ENCODE measurements around the gene CACNA1C.
"Not testable (repeated sequence)": the region's sequence is repeated elsewhere in the genome, so short reads cannot be mapped to it uniquely, and the experiment has no call there.

The CACNA1C gene

DNA sequence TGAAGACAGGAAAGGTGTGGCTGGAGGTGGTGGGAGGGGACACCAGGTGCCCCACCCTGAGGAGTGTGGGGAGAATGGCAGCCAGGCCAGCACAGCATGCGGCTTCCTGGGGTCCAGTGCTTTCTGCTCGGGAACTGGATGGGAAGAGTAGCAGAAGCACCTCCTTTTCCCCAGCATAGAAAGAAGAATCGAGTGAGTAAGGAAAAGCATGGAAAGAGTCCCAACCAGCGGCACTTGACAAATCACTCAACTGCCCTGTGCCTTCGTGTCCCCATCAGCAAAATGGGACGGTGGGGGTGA, 631.2 kb downstream of the CACNA1C start:
- not testable (repeated sequence) for H3K4me3 ChIP-seq (ENCODE audit: low read length); H3K27me3 ChIP-seq (ENCODE audit: control insufficient read depth, insufficient read depth, low read length); H3K4me1 ChIP-seq (ENCODE audit: control insufficient read depth, insufficient read depth, low read length); H3K9ac ChIP-seq (ENCODE audit: low read length)
- peak overlapping the region; percentile 4 for H3K27ac ChIP-seq (ENCODE audit: low read depth, low read length)
- peaks cover 24% of the 10 kb centered on the region for H3K36me3 ChIP-seq (ENCODE audit: control insufficient read depth, insufficient read depth, low read length)

DNA sequence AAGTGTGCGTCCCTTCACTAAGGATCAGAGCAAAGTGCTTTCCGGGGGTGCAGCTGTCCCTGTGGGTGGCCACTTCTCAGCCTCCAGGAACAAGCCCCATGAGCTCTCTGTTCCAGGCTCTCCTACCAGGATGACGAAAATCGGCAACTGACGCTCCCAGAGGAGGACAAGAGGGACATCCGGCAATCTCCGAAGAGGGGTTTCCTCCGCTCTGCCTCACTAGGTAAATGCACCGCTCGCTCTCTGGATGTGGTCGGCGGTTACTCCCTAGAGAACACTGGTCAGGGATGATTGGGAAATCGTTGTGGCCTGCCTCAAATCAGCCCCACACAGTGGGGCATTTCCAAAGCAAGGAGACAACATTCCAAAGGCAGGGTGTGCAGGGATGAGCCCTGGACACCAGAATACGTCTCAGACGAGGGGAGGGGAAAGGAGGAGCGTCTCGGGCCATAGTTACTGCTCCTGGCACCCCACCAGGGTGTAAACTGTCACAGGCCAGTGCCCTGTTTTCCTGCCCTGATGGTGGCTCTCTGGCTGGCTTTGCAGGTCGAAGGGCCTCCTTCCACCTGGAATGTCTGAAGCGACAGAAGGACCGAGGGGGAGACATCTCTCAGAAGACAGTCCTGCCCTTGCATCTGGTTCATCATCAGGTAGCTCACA, 633.0 kb downstream of the CACNA1C start:
- not testable (repeated sequence) for H3K4me1 ChIP-seq (ENCODE audit: control insufficient read depth, insufficient read depth, low read length); H3K9ac ChIP-seq (ENCODE audit: low read length); H3K27me3 ChIP-seq (ENCODE audit: control insufficient read depth, insufficient read depth, low read length); H3K27ac ChIP-seq (ENCODE audit: low read depth, low read length); H3K4me3 ChIP-seq (ENCODE audit: low read length)
- H3K36me3 ChIP-seq (ENCODE audit: control insufficient read depth, insufficient read depth, low read length) = peaks cover 30% of the 10 kb centered on the region

DNA sequence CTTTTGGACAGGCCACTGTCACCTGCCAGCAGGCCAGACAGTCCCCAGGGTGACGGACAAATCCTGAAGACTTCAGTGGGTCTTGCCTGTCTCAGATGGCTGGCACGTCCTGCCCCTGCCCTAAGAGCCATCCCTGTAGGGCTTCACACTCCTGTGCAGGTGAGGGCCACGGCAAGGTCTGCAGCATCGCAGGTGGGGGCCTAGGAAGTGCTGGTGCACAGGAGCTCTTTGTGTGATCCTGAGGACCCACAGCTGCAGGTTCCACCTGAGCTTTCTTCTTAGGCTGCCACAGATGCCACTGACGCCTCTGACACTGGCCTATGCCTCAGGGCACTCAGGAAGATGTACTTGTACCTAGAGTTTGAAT, 633.5 kb downstream of the CACNA1C start:
- H3K4me3 ChIP-seq (ENCODE audit: low read length) = no peak overlapping the region
- peaks cover 2% of the 10 kb centered on the region for H3K27me3 ChIP-seq (ENCODE audit: control insufficient read depth, insufficient read depth, low read length)
- no peak overlapping the region for H3K27ac ChIP-seq (ENCODE audit: low read depth, low read length)
- no peak overlapping the region for H3K9ac ChIP-seq (ENCODE audit: low read length)
- peaks cover 5% of the 10 kb centered on the region for H3K4me1 ChIP-seq (ENCODE audit: control insufficient read depth, insufficient read depth, low read length)
- H3K36me3 ChIP-seq (ENCODE audit: control insufficient read depth, insufficient read depth, low read length) = peaks cover 30% of the 10 kb centered on the region

DNA sequence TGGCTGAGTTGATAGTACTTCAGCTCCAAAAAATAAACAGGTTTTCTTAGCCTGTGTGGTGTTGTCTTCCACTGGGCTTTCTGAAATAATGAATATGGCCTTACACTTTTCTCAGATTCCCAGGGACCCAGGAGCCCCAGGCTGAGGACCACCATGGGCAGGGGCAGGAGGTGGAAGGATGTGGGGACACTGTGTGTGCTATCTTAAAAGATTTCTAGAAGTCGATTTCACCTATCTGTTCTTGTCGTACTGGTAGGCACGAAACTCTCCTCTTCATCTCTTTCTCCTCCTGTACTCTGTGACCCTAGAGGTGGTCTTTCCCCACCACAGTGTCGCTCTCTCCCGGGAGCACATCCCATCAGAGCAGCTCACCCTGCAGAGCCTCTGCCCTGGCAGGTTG, 634.3 kb downstream of the CACNA1C start:
- Histone ChIP-seq H3K4me3 (ENCODE audit: low read length) (no peak overlapping the region), H3K36me3 (ENCODE audit: control insufficient read depth, insufficient read depth, low read length) (peaks cover 26% of the 10 kb centered on the region), H3K4me1 (ENCODE audit: control insufficient read depth, insufficient read depth, low read length) (peaks cover 5% of the 10 kb centered on the region), H3K9ac (ENCODE audit: low read length) (no peak overlapping the region), H3K27me3 (ENCODE audit: control insufficient read depth, insufficient read depth, low read length) (peaks cover 2% of the 10 kb centered on the region), H3K27ac (ENCODE audit: low read depth, low read length) (no peak overlapping the region)

DNA sequence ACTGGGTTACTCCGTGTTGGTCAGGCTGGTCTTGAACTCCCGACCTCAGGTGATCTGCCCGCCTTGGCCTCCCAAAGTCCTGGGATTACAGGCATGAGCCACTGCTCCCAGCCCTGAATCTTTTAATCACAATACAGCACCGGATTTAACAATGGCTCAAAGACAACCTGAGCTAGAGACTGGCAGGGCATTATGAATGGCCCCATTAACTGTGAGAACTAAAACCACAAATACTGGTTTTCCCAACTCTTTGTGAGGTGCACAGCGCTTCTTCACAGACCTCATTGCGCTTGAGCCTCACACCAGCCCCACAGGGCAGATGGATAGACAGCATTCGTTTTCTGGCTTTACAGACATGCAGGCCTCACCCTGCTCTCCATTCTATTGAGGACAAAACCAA, 634.9 kb downstream of the CACNA1C start:
- H3K4me3 ChIP-seq (ENCODE audit: low read length) = no peak overlapping the region
- no peak overlapping the region for H3K27ac ChIP-seq (ENCODE audit: low read depth, low read length)
- H3K27me3 ChIP-seq (ENCODE audit: control insufficient read depth, insufficient read depth, low read length) = peaks cover 2% of the 10 kb centered on the region
- peaks cover 5% of the 10 kb centered on the region for H3K4me1 ChIP-seq (ENCODE audit: control insufficient read depth, insufficient read depth, low read length)
- no peak overlapping the region for H3K9ac ChIP-seq (ENCODE audit: low read length)
- peaks cover 23% of the 10 kb centered on the region for H3K36me3 ChIP-seq (ENCODE audit: control insufficient read depth, insufficient read depth, low read length)

DNA sequence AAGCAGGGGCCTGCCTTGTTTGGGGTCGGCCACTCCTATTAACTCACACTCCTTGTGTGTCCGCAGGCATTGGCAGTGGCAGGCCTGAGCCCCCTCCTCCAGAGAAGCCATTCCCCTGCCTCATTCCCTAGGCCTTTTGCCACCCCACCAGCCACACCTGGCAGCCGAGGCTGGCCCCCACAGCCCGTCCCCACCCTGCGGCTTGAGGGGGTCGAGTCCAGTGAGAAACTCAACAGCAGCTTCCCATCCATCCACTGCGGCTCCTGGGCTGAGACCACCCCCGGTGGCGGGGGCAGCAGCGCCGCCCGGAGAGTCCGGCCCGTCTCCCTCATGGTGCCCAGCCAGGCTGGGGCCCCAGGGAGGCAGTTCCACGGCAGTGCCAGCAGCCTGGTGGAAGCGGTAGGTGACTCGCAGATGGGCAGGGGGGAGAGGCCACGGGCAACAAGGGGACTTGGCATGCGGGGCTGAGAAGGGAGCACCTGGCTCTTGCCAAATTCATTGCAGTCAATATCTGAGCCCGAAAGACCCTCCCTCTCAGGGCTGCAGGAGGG, 635.7 kb downstream of the CACNA1C start:
- H3K9ac ChIP-seq (ENCODE audit: low read length) = no peak overlapping the region
- peaks cover under 1% of the 10 kb centered on the region for H3K4me1 ChIP-seq (ENCODE audit: control insufficient read depth, insufficient read depth, low read length)
- H3K36me3 ChIP-seq (ENCODE audit: control insufficient read depth, insufficient read depth, low read length) = peaks cover 23% of the 10 kb centered on the region
- peaks cover 5% of the 10 kb centered on the region for H3K27me3 ChIP-seq (ENCODE audit: control insufficient read depth, insufficient read depth, low read length)
- no peak overlapping the region for H3K4me3 ChIP-seq (ENCODE audit: low read length)
- no peak overlapping the region for H3K27ac ChIP-seq (ENCODE audit: low read depth, low read length)

DNA sequence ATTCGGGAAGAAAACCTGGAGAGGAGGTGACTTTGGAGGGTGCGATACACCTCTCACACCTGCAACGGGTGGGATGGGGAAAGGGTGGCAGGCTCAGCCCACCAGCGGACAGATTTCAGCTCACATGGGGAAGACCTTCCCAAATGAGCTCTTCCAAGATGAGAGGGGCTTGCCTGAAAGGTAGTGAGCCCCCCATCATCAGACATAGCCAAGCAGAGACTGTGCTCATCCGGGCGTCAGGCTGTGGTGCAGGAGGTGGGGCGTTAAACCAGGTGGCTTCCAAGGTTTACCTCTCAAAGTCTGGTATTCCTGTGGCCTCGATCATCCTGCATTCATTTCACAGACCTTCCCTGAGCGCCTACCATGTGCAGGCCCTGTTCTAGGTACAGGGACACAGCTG, 636.6 kb downstream of the CACNA1C start:
- Histone ChIP-seq H3K27ac (ENCODE audit: low read depth, low read length) (no peak overlapping the region), H3K27me3 (ENCODE audit: control insufficient read depth, insufficient read depth, low read length) (peaks cover 5% of the 10 kb centered on the region)

DNA sequence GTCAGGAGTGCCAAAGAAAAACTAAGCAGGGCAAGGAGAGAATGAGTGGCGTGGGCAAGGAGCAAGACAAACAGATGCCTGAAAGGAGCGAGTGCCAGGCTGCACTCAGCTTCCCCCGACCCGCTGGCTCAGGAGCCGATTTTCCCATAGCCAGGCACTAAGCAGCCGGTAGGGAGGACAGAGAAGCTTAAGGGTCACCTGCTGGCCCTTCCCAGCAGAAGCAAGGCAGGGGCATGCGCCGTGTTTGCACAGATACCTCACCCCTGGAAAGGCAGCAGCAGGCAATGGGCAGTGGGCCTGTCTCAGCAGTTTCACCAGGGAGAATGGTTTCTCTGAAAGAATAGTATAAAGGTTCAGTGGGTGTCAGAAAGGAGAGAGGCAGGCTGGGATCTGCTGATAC, 637.1 kb downstream of the CACNA1C start:
- Histone ChIP-seq H3K27me3 (ENCODE audit: control insufficient read depth, insufficient read depth, low read length) (peaks cover 5% of the 10 kb centered on the region), H3K36me3 (ENCODE audit: control insufficient read depth, insufficient read depth, low read length) (peaks cover 21% of the 10 kb centered on the region), H3K4me3 (ENCODE audit: low read length) (no peak overlapping the region), H3K4me1 (ENCODE audit: control insufficient read depth, insufficient read depth, low read length) (no peaks in the 10 kb centered on the region), H3K27ac (ENCODE audit: low read depth, low read length) (no peak overlapping the region), H3K9ac (ENCODE audit: low read length) (no peak overlapping the region)

More for the DNA sequence above, 636.6 kb downstream of the CACNA1C start:
- Histone ChIP-seq H3K9ac (ENCODE audit: low read length) (no peak overlapping the region), H3K4me3 (ENCODE audit: low read length) (no peak overlapping the region), H3K4me1 (ENCODE audit: control insufficient read depth, insufficient read depth, low read length) (no peaks in the 10 kb centered on the region), H3K36me3 (ENCODE audit: control insufficient read depth, insufficient read depth, low read length) (peaks cover 23% of the 10 kb centered on the region)

DNA sequence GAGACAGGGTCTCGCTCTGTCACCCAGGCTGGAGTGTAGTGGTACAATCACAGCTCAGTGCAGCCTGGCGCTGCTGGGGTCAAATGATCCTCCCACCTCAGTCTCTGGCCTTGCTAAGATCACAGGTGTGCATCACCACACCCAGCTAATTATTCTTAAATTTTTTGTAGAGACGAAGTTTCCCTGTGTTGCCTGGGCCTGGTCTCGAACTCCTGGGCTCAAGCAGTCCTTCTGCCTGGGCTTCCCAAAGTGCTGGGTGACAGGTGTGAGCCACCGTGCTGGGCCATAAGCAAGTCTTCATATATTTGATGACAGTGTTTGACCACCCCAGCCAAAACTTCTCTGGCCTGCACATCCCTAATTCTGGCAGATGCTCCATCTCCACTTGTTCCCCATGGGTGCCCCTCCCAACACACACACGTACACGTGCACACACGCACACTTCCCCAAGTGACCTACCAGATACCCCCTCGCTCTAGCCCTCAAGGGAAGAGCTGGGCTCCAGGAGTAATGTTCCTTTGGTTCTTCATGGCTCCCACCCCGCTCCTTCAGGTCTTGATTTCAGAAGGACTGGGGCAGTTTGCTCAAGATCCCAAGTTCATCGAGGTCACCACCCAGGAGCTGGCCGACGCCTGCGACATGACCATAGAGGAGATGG, 637.7 kb downstream of the CACNA1C start:
- Histone ChIP-seq H3K4me1 (ENCODE audit: control insufficient read depth, insufficient read depth, low read length) (no peaks in the 10 kb centered on the region), H3K4me3 (ENCODE audit: low read length) (no peak overlapping the region), H3K27me3 (ENCODE audit: control insufficient read depth, insufficient read depth, low read length) (peaks cover 5% of the 10 kb centered on the region), H3K27ac (ENCODE audit: low read depth, low read length) (no peak overlapping the region), H3K36me3 (ENCODE audit: control insufficient read depth, insufficient read depth, low read length) (peaks cover 21% of the 10 kb centered on the region), H3K9ac (ENCODE audit: low read length) (no peak overlapping the region)

DNA sequence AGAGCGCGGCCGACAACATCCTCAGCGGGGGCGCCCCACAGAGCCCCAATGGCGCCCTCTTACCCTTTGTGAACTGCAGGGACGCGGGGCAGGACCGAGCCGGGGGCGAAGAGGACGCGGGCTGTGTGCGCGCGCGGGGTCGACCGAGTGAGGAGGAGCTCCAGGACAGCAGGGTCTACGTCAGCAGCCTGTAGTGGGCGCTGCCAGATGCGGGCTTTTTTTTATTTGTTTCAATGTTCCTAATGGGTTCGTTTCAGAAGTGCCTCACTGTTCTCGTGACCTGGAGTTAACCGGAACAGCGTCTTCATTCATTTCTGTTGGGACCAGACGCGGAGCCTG, 638.2 kb downstream of the CACNA1C start:
- H3K27me3 ChIP-seq (ENCODE audit: control insufficient read depth, insufficient read depth, low read length) = peaks cover 5% of the 10 kb centered on the region
- H3K9ac ChIP-seq (ENCODE audit: low read length) = no peak overlapping the region
- no peaks in the 10 kb centered on the region for H3K4me1 ChIP-seq (ENCODE audit: control insufficient read depth, insufficient read depth, low read length)
- no peak overlapping the region for H3K27ac ChIP-seq (ENCODE audit: low read depth, low read length)
- peak overlapping the region; percentile 64 for H3K4me3 ChIP-seq (ENCODE audit: low read length)
- H3K36me3 ChIP-seq (ENCODE audit: control insufficient read depth, insufficient read depth, low read length) = peaks cover 17% of the 10 kb centered on the region

DNA sequence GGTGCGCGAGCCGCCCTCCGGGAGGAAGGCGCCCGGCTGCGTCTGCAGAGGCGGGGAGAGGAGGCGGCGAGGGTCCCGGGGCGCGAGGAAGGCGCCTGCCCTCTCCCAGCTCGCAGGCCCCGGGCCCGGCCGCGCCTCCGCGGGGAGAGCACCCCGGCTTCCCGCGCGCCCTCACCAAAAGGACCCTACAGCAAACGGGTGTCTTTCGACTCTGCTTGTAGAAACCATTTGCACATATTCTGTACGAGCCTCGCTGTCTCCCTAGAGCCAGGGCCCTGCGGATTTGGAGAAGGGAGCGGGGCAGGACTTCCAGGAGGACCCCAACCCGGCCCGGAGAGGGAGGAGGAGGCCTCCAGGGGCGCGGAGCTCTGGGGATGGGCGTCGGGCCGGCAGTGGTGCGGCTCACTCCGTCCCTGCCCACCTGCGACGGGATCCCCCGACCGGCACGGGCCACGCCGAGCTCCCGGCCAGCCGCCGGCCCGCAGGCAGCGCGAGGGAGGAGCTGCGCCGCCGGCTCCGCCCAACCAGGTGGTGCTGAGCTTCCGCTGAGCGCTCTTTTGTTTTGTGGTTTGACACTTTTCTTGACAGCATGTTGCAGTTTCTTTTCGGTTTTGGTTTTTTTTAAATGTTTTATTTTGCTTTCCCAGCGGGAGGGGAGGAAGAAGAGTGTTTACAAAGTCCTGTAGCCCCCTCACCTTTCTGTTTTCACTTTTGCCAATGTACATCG, 638.7 kb downstream of the CACNA1C start:
- Histone ChIP-seq H3K27me3 (ENCODE audit: control insufficient read depth, insufficient read depth, low read length) (peaks cover 5% of the 10 kb centered on the region), H3K4me3 (ENCODE audit: low read length) (peak overlapping the region; percentile 64), H3K27ac (ENCODE audit: low read depth, low read length) (no peak overlapping the region), H3K9ac (ENCODE audit: low read length) (no peak overlapping the region), H3K36me3 (ENCODE audit: control insufficient read depth, insufficient read depth, low read length) (peaks cover 14% of the 10 kb centered on the region), H3K4me1 (ENCODE audit: control insufficient read depth, insufficient read depth, low read length) (no peaks in the 10 kb centered on the region)

DNA sequence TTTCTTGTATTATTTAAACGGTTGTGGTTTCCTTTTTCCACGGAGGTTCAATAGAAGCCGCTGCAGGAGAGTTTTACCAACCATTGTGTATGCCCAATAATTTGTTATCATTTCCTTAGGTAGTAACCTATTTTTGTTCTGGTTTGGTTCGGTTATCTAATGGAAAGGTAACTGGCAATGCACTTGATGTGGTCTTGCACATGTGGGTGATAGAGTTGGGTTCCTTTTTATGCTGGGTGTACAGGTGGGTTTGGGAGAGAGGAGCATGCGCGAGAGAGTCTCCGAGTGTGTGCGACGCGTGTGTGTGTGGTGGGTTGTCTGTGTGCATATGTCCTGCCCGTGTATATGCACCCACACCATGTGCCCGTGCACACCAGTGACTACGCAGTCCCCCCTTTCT, 639.3 kb downstream of the CACNA1C start:
- Histone ChIP-seq H3K27me3 (ENCODE audit: control insufficient read depth, insufficient read depth, low read length) (peaks cover 5% of the 10 kb centered on the region), H3K9ac (ENCODE audit: low read length) (no peak overlapping the region), H3K4me1 (ENCODE audit: control insufficient read depth, insufficient read depth, low read length) (no peaks in the 10 kb centered on the region), H3K27ac (ENCODE audit: low read depth, low read length) (no peak overlapping the region), H3K4me3 (ENCODE audit: low read length) (peak overlapping the region; percentile 64), H3K36me3 (ENCODE audit: control insufficient read depth, insufficient read depth, low read length) (peaks cover 14% of the 10 kb centered on the region)
